Keratinocyte (primary cell): ENCODE measurements around the gene PIH1D1. TPM values are rescaled to one million over a fixed set of nuclear protein-coding genes. Genes with fewer than 3 reads are reported as not detected.
A peak's percentile ranks its signal among the peaks of the same experiment; 100 is the strongest.

Experiments used
- DNase-seq: peaks from one replicate; pipeline ENCODE4 v3.0.0-alpha.2; 2011; ENCODE audit warnings: low read depth, missing footprints, low spot score
- FAIRE-seq: peaks from 2 replicates; lab custom pipeline; 2011; peaks lifted over from hg19 to GRCh38; lab: Jason Lieb, UNC
- H2AFZ ChIP-seq: 2 replicates; pipeline ENCODE4 v1.6.0; 2012; ENCODE audit warnings: low read length, control low read depth, inconsistent platforms; ENCODE audit not compliant: control insufficient read depth
- H3K27ac ChIP-seq: 2 replicates; pipeline ENCODE4 v1.5.1; 2011; ENCODE audit warnings: low read length; ENCODE audit not compliant: control insufficient read depth, insufficient read depth
- H3K27me3 ChIP-seq: 3 replicates; pipeline ENCODE4 v1.6.0; 2011; ENCODE audit warnings: low read length; ENCODE audit not compliant: control insufficient read depth, insufficient read depth; ENCODE audit errors: extremely low read depth
- H3K36me3 ChIP-seq, 2 experiments: 2 replicates in 1 of 2; 3 replicates in 1 of 2; pipeline ENCODE4 v1.5.1; 2011; ENCODE audit warnings: low read length in 2 of 2, mild to moderate bottlenecking in 1 of 2; ENCODE audit not compliant: control insufficient read depth in 2 of 2, insufficient read depth in 2 of 2; ENCODE audit errors: extremely low read depth in 1 of 2
- H3K4me1 ChIP-seq: 3 replicates; pipeline ENCODE4 v1.5.1; 2011; ENCODE audit warnings: low read length; ENCODE audit not compliant: control insufficient read depth, insufficient read depth; ENCODE audit errors: extremely low read depth
- H3K4me2 ChIP-seq: 3 replicates; pipeline ENCODE4 v1.6.0; 2011; ENCODE audit warnings: low read depth, low read length; ENCODE audit not compliant: control insufficient read depth, insufficient read depth; ENCODE audit errors: extremely low read depth
- H3K4me3 ChIP-seq, 3 experiments: fragments of 200-600 bp in 1 of 3; sonication (generic) in 1 of 3; 2 replicates in 2 of 3; 3 replicates in 1 of 3; pipeline ENCODE4 v1.5.1; 2011 to 2016; ENCODE audit warnings: low read length in 3 of 3, mild to moderate bottlenecking in 3 of 3, control low read depth in 2 of 3, inconsistent platforms in 1 of 3, low read depth in 1 of 3, mixed read lengths in 1 of 3, mixed run types in 1 of 3, moderate library complexity in 1 of 3; ENCODE audit not compliant: control insufficient read depth in 2 of 3, insufficient read depth in 2 of 3; ENCODE audit errors: extremely low read depth in 1 of 3
- H3K79me2 ChIP-seq: 2 replicates; pipeline ENCODE4 v1.6.0; 2012; ENCODE audit warnings: low read length; ENCODE audit not compliant: control insufficient read depth, insufficient read depth
- H3K9ac ChIP-seq: 3 replicates; pipeline ENCODE4 v1.6.0; 2011; ENCODE audit warnings: low read length; ENCODE audit not compliant: control insufficient read depth, insufficient read depth; ENCODE audit errors: extremely low read depth
- H3K9me1 ChIP-seq: 3 replicates; pipeline ENCODE4 v1.6.0; 2011; ENCODE audit warnings: low read length; ENCODE audit not compliant: control insufficient read depth, insufficient read depth; ENCODE audit errors: extremely low read depth
- H3K9me3 ChIP-seq: 2 replicates; pipeline ENCODE4 v1.5.1; 2012; ENCODE audit warnings: low read depth, low read length; ENCODE audit not compliant: control insufficient read depth
- H4K20me1 ChIP-seq: 3 replicates; pipeline ENCODE4 v1.6.0; 2011; ENCODE audit warnings: low read length; ENCODE audit not compliant: control insufficient read depth, insufficient read depth; ENCODE audit errors: extremely low read depth
- EZH2 ChIP-seq: IDR thresholded peaks from one replicate; pipeline ENCODE4 v1.6.1; 2012; ENCODE audit warnings: inconsistent platforms, mild to moderate bottlenecking, low read length, moderate library complexity
- dilution Hi-C: fragments of 300-500 bp; cut with MboI; formaldehyde crosslinking; loops from one replicate; pipeline ENCODE4 v1.7.0; 2020; ENCODE audit warnings: low sequenced_read_pairs; ENCODE audit not compliant: extremely low pct_ligation_motif_present
- polyA plus RNA-seq, 5 experiments: library from polyadenylated mRNA; depleted of rRNA in 3 of 5; stranded (reverse) in 3 of 5; stranded (forward) in 1 of 5; unstranded in 1 of 5; fragments of >200 nt; gene quantifications; 1 replicate in 1 of 5; 2 replicates in 3 of 5; 3 replicates in 1 of 5; pipeline versions ENCODE4 v1.2.1 to v1.2.3, GENCODE V29; 2011 to 2012; ENCODE audit warnings: missing spikeins in 2 of 5, low read depth in 1 of 5, low replicate concordance in 1 of 5
- TF ChIP-seq, protein P1 (sequence below), 3 experiments: IDR thresholded peaks in 1 of 3; conservative IDR thresholded peaks in 1 of 3; optimal IDR thresholded peaks in 1 of 3; 2 replicates in 2 of 3; 3 replicates in 1 of 3; pipeline versions ENCODE3 to v1.5.1; 2011; ENCODE audit warnings: low read length in 3 of 3, mild to moderate bottlenecking in 3 of 3, moderate library complexity in 2 of 3, control low read depth in 1 of 3, inconsistent platforms in 1 of 3; ENCODE audit not compliant: insufficient read depth in 2 of 3; ENCODE audit errors: extremely low read depth in 1 of 3

PIH1D1 gene
- polyA plus RNA-seq, 1 donor (not counting 4 experiments of a cell fraction or from before 2014, with no cell fraction given) = 37.8 TPM

DNA sequence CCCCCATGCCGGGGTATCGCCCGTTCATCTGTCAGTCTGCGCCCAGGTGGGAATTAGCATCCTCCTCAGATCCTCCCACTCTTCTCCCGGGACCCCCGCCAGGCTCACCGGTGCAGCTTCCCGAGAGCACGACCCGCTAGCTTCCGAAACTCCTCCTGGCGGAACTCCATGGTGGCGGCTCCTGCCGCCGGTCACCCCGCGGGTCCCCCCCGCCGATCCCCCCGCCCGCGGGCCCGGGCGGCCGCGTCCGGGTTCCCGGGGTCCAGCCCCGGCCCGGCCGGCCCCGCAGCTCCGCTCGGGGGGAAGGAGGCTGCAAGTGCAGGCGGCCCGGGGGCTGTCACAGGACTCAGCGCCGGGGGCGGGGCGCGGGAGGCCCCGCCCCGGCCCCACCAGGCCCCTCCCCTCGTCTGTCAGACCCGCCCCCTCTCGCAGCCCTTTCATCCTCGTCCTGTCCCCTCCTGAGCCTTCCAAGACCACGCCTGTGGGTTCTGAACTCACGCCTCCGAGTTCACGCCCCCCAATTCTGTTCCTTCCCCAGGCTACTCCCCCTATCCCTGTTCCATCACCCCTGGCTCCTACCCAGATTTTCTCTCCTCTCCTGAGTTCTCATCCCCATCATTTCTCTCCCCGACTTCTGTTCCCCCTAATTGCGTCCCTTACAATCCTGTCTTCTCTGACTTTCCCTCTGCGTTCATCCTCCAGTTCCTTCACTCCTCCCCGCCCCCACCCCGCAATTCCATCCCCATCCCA lies 10.2 kb downstream of the PIH1D1 start, which contains the start of gene SLC17A7:
SLC17A7 (minus strand) TSS at position 318 of the 750 bp plus-strand sequence; CDS start at position 170, 148 bp downstream.
- dilution Hi-C loops = no loop called here
- DNase-seq (no peak), FAIRE-seq (no peak)
- no peaks in the 10 kb centered on the region for H4K20me1 ChIP-seq
- TF ChIP-seq EZH2 = peak; percentile 91
- TF ChIP-seq, protein P1, sequence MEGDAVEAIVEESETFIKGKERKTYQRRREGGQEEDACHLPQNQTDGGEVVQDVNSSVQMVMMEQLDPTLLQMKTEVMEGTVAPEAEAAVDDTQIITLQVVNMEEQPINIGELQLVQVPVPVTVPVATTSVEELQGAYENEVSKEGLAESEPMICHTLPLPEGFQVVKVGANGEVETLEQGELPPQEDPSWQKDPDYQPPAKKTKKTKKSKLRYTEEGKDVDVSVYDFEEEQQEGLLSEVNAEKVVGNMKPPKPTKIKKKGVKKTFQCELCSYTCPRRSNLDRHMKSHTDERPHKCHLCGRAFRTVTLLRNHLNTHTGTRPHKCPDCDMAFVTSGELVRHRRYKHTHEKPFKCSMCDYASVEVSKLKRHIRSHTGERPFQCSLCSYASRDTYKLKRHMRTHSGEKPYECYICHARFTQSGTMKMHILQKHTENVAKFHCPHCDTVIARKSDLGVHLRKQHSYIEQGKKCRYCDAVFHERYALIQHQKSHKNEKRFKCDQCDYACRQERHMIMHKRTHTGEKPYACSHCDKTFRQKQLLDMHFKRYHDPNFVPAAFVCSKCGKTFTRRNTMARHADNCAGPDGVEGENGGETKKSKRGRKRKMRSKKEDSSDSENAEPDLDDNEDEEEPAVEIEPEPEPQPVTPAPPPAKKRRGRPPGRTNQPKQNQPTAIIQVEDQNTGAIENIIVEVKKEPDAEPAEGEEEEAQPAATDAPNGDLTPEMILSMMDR (optimal IDR thresholded peaks at IDR 0.05 in 1 of 3, IDR thresholded peaks at IDR 0.05 in 1 of 3, conservative IDR thresholded peaks at IDR 0.05 in 1 of 3; ENCODE audit: extremely low read depth in 1 of 3, insufficient read depth in 2 of 3, low read length in 3 of 3) = no peak
- H3K4me3 ChIP-seq = peak within 1 kb of the TSS; percentile 6 to 53 (median 10)
- H3K9ac ChIP-seq = no peak within 1 kb of the TSS
- peaks cover 61% of the 10 kb centered on the region for H3K27me3 ChIP-seq
- H3K4me1 ChIP-seq = peaks cover 7% of the 10 kb centered on the region
- H3K79me2 ChIP-seq = no peaks in the 10 kb centered on the region
- H3K36me3 ChIP-seq = no peaks in the 10 kb centered on the region
- no peak within 1 kb of the TSS for H3K27ac ChIP-seq
- no peaks in the 10 kb centered on the region for H3K9me3 ChIP-seq
- no peaks in the 10 kb centered on the region for H3K9me1 ChIP-seq
- peak within 1 kb of the TSS; percentile 56 for H3K4me2 ChIP-seq
- H2AFZ ChIP-seq = no peak within 1 kb of the TSS

DNA sequence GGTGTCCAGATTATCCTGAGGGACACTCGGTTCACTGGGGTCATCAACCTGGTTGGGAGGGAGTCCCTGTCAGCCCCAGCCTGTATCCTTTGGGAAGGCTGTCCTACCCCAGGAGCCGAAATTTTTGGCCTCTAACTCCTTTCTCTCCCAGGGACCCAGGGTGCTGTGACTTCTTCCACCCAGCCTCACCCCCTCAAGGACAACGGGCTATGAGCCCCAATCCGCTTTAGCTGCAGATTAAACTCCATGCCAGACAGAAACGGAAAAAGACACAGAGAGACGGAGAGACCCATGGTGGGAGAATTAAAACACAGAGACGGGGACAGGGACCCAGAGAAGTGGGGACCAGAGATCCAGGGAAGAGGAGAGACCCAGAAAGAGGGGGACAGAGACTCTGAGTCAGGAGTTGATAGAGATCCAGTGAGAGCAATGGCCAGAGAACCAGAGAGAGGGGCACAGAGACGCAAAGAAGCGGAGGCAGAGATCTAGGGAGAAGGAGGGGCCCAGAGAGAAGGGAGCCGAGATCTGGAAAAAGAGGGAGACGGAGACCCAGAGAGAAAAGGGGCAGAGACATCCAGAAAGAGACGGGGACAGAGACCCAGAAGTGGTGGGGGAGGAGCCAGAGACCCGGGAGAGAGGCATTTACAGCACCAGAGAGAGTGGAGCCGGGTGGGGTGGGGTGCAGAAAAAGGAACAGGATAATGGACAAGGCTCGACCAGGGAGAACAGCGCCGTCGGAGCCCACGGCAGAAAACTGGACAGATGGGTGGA lies 11.0 kb downstream of the PIH1D1 start:
- dilution Hi-C loops = no loop called here
- H3K79me2 ChIP-seq = no peaks in the 10 kb centered on the region
- H2AFZ ChIP-seq = no peak overlapping the region
- H4K20me1 ChIP-seq = no peaks in the 10 kb centered on the region
- H3K4me3 ChIP-seq = peak overlapping the region in 1 of 3 experiments; percentile 10
- DNase-seq = no peak
- H3K9ac ChIP-seq = no peak overlapping the region
- H3K36me3 ChIP-seq = no peaks in the 10 kb centered on the region
- no peak overlapping the region for H3K27ac ChIP-seq
- peaks cover 7% of the 10 kb centered on the region for H3K4me1 ChIP-seq
- H3K9me1 ChIP-seq = no peaks in the 10 kb centered on the region
- H3K4me2 ChIP-seq = peak overlapping the region; percentile 37
- FAIRE-seq = no peak
- H3K9me3 ChIP-seq = no peaks in the 10 kb centered on the region
- TF ChIP-seq, protein P1 (optimal IDR thresholded peaks at IDR 0.05 in 1 of 3, IDR thresholded peaks at IDR 0.05 in 1 of 3, conservative IDR thresholded peaks at IDR 0.05 in 1 of 3; ENCODE audit: extremely low read depth in 1 of 3, insufficient read depth in 2 of 3, low read length in 3 of 3) = no peak
- TF ChIP-seq EZH2 = no peak
- H3K27me3 ChIP-seq = peaks cover 68% of the 10 kb centered on the region
